Kidney (tissue), 14 donors: Measurements from ENCODE around the gene ELFN2. TPM values are rescaled to one million over a fixed set of nuclear protein-coding genes. Genes with fewer than 3 reads are reported as not detected.
A peak's percentile ranks its signal among the peaks of the same experiment; 100 is the strongest.

Experiments used
- DNase-seq, 5 donors: peaks; one replicate each; pipeline ENCODE4 v3.0.0-alpha.2; 2013 to 2020
- FAIRE-seq: peaks from 2 replicates; lab custom pipeline; 2012; peaks lifted over from hg19 to GRCh38; lab: Jason Lieb, UNC
- H3K27ac ChIP-seq, 2 donors: one replicate each; pipeline ENCODE4 v1.7.0; 2013; ENCODE audit warnings: low read depth in 2 of 2, low read length in 2 of 2, inconsistent platforms in 1 of 2
- H3K27me3 ChIP-seq: one replicate; pipeline ENCODE4 v1.7.1; 2013; ENCODE audit warnings: low read length, inconsistent platforms; ENCODE audit not compliant: control insufficient read depth, insufficient read depth
- H3K36me3 ChIP-seq, 3 donors: one replicate each; pipeline versions ENCODE4 v1.7.0 to v1.7.1; 2013; ENCODE audit warnings: low read length in 3 of 3, control low read depth in 1 of 3, inconsistent platforms in 1 of 3; ENCODE audit not compliant: insufficient read depth in 3 of 3, control insufficient read depth in 2 of 3
- H3K4me1 ChIP-seq, 3 donors: one replicate each; pipeline versions ENCODE4 v1.7.0 to v1.7.1; 2013; ENCODE audit warnings: low read length in 3 of 3, inconsistent platforms in 1 of 3, low read depth in 1 of 3; ENCODE audit not compliant: control insufficient read depth in 2 of 3, insufficient read depth in 2 of 3
- H3K4me3 ChIP-seq, 3 donors: one replicate each; pipeline versions ENCODE4 v1.7.0 to v1.8.1; 2013; ENCODE audit warnings: low read length in 3 of 3, control low read depth in 1 of 3, inconsistent platforms in 1 of 3
- H3K9ac ChIP-seq, 3 donors: one replicate each; pipeline versions ENCODE4 v1.7.0 to v1.7.1; 2013; ENCODE audit warnings: low read length in 3 of 3, control low read depth in 1 of 3, inconsistent platforms in 1 of 3
- H3K9me3 ChIP-seq, 3 donors: one replicate each; pipeline versions ENCODE4 v1.7.0 to v1.7.1; 2013; ENCODE audit warnings: low read length in 3 of 3, control low read depth in 1 of 3, inconsistent platforms in 1 of 3; ENCODE audit not compliant: control insufficient read depth in 2 of 3, insufficient read depth in 1 of 3
- intact Hi-C: fragments of 100-400 bp; cut with DNase I; formaldehyde crosslinking; loops from one replicate; pipeline ENCODE4 v1.11.1; 2022
- polyA plus RNA-seq: library from polyadenylated mRNA; stranded (reverse); fragments of 350-450 nt; fragmentation: Illumina TruSeq; extraction: RNeasy Lipid Tissue Mini Kit (QIAGEN cat#74804); gene quantifications from one replicate; pipeline ENCODE4 v1.2.3, GENCODE V29; 2014; ENCODE audit warnings: low read depth, low replicate concordance; ENCODE audit not compliant: insufficient read depth
- total RNA-seq: library from RNA; stranded (reverse); fragmentation: NEBNext Ultra II Directional; extraction: Animal tissue kit (Norgen Biotek cat#: 25700); gene quantifications from one replicate; pipeline ENCODE4 v1.2.1, GENCODE V29; 2021
- TF ChIP-seq, protein P1 (sequence below): IDR thresholded peaks from 3 replicates; pipeline ENCODE4 v1.5.1; 2012; ENCODE audit warnings: mild to moderate bottlenecking, moderate library complexity, borderline replicate concordance; ENCODE audit not compliant: insufficient read depth; ENCODE audit errors: extremely low read depth
- donor health status: control.
- donor health status: control.
- donor health status: control.
- donor health status: control.
- donor health status: control.
- donor health status: DM: yes; HTN: yes; CAD: no.
- donor health status: Normal renal cell carcinoma (clear cell type).

Gene ELFN2
- total and polyA plus RNA-seq, 2 donors from 2014 or later: 0.19 to 4.6 TPM

DNA sequence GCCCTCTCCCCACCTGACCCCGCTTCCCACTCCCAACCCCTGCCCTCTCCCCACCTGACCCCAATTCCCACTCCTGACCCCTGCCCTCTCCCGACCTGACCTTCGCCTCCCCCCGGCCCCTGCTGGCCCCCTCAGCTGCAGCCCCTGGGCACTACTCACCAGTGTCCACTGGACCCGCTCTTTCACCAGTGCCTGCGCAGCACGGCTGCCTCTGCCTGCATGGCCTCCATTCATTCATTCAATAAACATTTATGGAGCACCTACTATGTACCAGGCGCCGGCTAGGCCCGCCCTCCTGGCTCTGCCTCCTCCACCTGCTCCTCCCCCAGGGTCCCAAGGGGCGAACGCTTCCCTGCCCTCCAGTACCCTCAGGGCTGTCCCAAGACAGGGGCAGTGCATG lies 42.6 kb downstream of the ELFN2 start:
- intact Hi-C loops: no loop called here
- FAIRE-seq (no peak), DNase-seq (no peak)
- Histone ChIP-seq H3K9ac (no peak overlapping the region), H3K27me3 (no peaks in the 10 kb centered on the region), H3K36me3 (no peaks in the 10 kb centered on the region), H3K4me1 (no peaks in the 10 kb centered on the region), H3K27ac (no peak overlapping the region), H3K9me3 (no peaks in the 10 kb centered on the region), H3K4me3 (no peak overlapping the region)
- TF ChIP-seq, protein P1, sequence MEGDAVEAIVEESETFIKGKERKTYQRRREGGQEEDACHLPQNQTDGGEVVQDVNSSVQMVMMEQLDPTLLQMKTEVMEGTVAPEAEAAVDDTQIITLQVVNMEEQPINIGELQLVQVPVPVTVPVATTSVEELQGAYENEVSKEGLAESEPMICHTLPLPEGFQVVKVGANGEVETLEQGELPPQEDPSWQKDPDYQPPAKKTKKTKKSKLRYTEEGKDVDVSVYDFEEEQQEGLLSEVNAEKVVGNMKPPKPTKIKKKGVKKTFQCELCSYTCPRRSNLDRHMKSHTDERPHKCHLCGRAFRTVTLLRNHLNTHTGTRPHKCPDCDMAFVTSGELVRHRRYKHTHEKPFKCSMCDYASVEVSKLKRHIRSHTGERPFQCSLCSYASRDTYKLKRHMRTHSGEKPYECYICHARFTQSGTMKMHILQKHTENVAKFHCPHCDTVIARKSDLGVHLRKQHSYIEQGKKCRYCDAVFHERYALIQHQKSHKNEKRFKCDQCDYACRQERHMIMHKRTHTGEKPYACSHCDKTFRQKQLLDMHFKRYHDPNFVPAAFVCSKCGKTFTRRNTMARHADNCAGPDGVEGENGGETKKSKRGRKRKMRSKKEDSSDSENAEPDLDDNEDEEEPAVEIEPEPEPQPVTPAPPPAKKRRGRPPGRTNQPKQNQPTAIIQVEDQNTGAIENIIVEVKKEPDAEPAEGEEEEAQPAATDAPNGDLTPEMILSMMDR: no peak

DNA sequence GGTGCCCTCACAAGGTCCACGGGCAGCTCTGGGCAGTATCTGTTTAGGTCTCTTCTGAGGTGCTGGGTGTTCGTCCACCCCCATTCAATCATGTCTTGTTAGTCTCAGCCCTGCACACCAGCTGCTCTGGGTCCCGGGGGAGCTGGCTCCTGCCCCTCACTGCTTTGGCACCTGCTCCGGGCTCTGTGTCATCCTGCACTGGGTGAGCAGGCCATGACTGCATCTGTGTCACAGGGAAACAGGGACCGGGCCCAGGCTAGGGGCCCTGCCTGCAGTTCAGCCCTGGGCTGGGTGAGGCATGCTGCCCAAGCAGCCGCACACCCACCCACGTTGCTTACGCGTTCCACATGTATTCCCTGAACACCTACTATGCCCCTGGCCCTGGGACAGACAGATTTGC lies 43.9 kb downstream of the ELFN2 start:
- Histone ChIP-seq H3K27me3 (no peaks in the 10 kb centered on the region), H3K27ac (no peak overlapping the region), H3K4me1 (peaks cover 0 to 8% (median 0%) of the 10 kb centered on the region in 3 donors), H3K36me3 (no peaks in the 10 kb centered on the region), H3K9me3 (no peaks in the 10 kb centered on the region), H3K4me3 (peak overlapping the region in 1 of 3 donors; percentile 32), H3K9ac (no peak overlapping the region)
- DNase-seq (no peak), FAIRE-seq (no peak)
- intact Hi-C loops: no loop called here
- TF ChIP-seq, protein P1: no peak

DNA sequence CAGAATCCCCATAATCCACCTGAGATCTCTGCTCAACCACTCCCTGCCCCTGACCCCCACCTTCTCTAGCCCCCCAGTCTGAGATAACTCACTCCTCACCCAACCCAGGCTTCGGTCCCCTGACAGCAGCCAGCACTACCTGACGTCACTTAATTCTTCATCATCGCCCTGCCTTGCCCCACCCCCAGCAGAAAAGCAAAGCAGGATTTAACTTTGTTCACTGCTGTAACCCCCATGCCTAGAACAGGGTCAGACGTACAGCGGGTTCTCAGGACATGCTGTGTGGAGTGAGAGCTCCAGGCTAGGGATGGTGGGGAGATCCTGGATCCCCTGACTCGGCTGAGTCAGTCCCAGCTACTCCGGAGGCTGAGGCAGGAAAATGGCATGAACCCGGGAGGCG lies 45.8 kb downstream of the ELFN2 start:
- Histone ChIP-seq H3K4me1 (peaks cover 0 to 17% (median 3%) of the 10 kb centered on the region in 3 donors), H3K36me3 (no peaks in the 10 kb centered on the region), H3K27me3 (no peaks in the 10 kb centered on the region), H3K4me3 (peak overlapping the region in 2 of 3 donors; percentile 46 to 59), H3K9me3 (no peaks in the 10 kb centered on the region), H3K9ac (no peak overlapping the region), H3K27ac (peak overlapping the region in 1 of 2 donors; percentile 65)
- FAIRE-seq (no peak), DNase-seq (no peak)
- intact Hi-C loops: no loop called here
- TF ChIP-seq, protein P1: no peak

DNA sequence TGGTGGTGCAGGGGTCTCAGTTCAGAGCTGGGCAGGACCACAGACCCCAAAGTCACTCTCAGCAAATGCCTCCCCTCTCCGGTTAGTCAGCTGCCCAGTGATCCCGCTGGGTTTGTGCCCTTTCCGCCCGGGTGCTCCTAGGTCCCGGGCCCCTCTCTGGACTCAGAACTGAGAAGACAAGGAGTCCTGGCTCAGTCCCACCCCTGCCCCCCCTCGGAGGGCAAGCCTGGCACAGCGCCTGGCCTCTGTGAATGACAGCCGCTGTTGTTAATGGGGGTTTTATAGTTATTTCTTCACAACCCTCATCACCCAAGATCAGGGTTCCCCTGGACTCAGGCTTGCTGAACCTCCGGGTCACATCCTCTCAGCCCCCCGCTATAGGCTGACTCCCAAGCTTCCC lies 47.6 kb downstream of the ELFN2 start:
- H3K4me1 ChIP-seq: peaks cover 0 to 17% (median 3%) of the 10 kb centered on the region in 3 donors
- intact Hi-C loops: no loop called here
- no peaks in the 10 kb centered on the region for H3K36me3 ChIP-seq
- FAIRE-seq (no peak), DNase-seq (no peak)
- H3K9me3 ChIP-seq: no peaks in the 10 kb centered on the region
- TF ChIP-seq, protein P1: no peak
- peak overlapping the region in 1 of 3 donors; percentile 46 for H3K4me3 ChIP-seq
- H3K9ac ChIP-seq: peak overlapping the region in 1 of 3 donors; percentile 77
- H3K27me3 ChIP-seq: no peaks in the 10 kb centered on the region
- peak overlapping the region; percentile 71 to 72 for H3K27ac ChIP-seq
